GM23338 (cell line): ENCODE data around the gene GPATCH1. TPM values are rescaled to one million over a fixed set of nuclear protein-coding genes. Genes with fewer than 3 reads are reported as not detected.

Experiments used
- ATAC-seq: fragments of 200-7000 bp; cut with Tn5 transposase; 3 replicates; pipeline ENCODE4 v1.9.1; 2020
- DNase-seq: peaks from one replicate; pipeline ENCODE4 v3.0.0-alpha.2; 2015; ENCODE audit warnings: low spot score
- H2AFZ ChIP-seq: fragments of 200-600 bp; sonication (generic); 2 replicates; pipeline ENCODE4 v1.8.0; 2016; ENCODE audit warnings: antibody characterized with exemption, mild to moderate bottlenecking, moderate library complexity
- H3F3A ChIP-seq: fragments of 200-600 bp; sonication (generic); replicated peaks from 2 replicates; pipeline ENCODE4 v1.8.0; 2017; ENCODE audit warnings: antibody characterized with exemption, mixed run types, low read depth
- H3K27ac ChIP-seq: fragments of 200-600 bp; sonication (generic); 2 replicates; pipeline ENCODE4 v1.6.1; 2016; ENCODE audit warnings: low read depth
- H3K27me3 ChIP-seq: fragments of 200-600 bp; sonication (generic); 2 replicates; pipeline ENCODE4 v1.8.0; 2016; ENCODE audit warnings: mild to moderate bottlenecking, mixed run types, moderate library complexity; ENCODE audit not compliant: insufficient read depth
- H3K36me3 ChIP-seq: fragments of 200-600 bp; sonication (generic); 2 replicates; pipeline ENCODE4 v1.8.0; 2016; ENCODE audit warnings: mild to moderate bottlenecking; ENCODE audit not compliant: insufficient read depth
- H3K4me1 ChIP-seq: fragments of 200-600 bp; sonication (generic); 2 replicates; pipeline ENCODE4 v1.8.0; 2016; ENCODE audit warnings: mild to moderate bottlenecking, moderate library complexity; ENCODE audit not compliant: insufficient read depth
- H3K4me2 ChIP-seq: fragments of 200-600 bp; sonication (generic); 2 replicates; pipeline ENCODE4 v1.7.1; 2017; ENCODE audit warnings: mixed run types
- H3K4me3 ChIP-seq: fragments of 200-600 bp; sonication (generic); 2 replicates; pipeline ENCODE4 v1.6.1; 2016; ENCODE audit warnings: mixed run types
- H3K79me2 ChIP-seq: fragments of 200-600 bp; sonication (generic); replicated peaks from 2 replicates; pipeline ENCODE4 v1.8.0; 2017; ENCODE audit warnings: mild to moderate bottlenecking; ENCODE audit not compliant: insufficient read depth
- H3K9me2 ChIP-seq: fragments of 200-600 bp; sonication (generic); 2 replicates; pipeline ENCODE4 v1.8.0; 2017; ENCODE audit not compliant: insufficient read depth
- H4K20me1 ChIP-seq: fragments of 200-600 bp; sonication (generic); replicated peaks from 2 replicates; pipeline ENCODE4 v1.8.0; 2017; ENCODE audit warnings: mild to moderate bottlenecking; ENCODE audit not compliant: insufficient read depth
- H3K27ac Mint-ChIP-seq: 2 replicates; pipeline ENCODE4 v1.8.0; 2020; ENCODE audit warnings: inconsistent platforms, mild to moderate bottlenecking, moderate library complexity, mixed read lengths
- H3K27me3 Mint-ChIP-seq: 3 replicates; pipeline ENCODE4 v1.8.0; 2022; ENCODE audit warnings: low read depth, mild to moderate bottlenecking, moderate library complexity, mixed read lengths, inconsistent platforms; ENCODE audit not compliant: insufficient read depth, poor library complexity
- H3K36me3 Mint-ChIP-seq: 3 replicates; pipeline ENCODE4 v1.8.0; 2021; ENCODE audit warnings: low read depth, mild to moderate bottlenecking, inconsistent platforms, moderate library complexity, mixed read lengths
- H3K4me1 Mint-ChIP-seq: 3 replicates; pipeline ENCODE4 v1.8.0; 2020; ENCODE audit warnings: mild to moderate bottlenecking, inconsistent platforms, mixed read lengths
- H3K4me3 Mint-ChIP-seq: 3 replicates; pipeline ENCODE4 v1.8.0; 2021; ENCODE audit warnings: moderate library complexity, mild to moderate bottlenecking, inconsistent platforms, mixed read lengths
- H3K9me3 Mint-ChIP-seq: 3 replicates; pipeline ENCODE4 v1.8.0; 2020; ENCODE audit warnings: moderate library complexity, mild to moderate bottlenecking, inconsistent platforms, mixed read lengths
- CREB1 ChIP-seq: fragments of 250-450 bp; sonication (Bioruptor Pico); IDR thresholded peaks from 2 replicates; pipeline ENCODE4 v1.5.0; 2020; ENCODE audit warnings: low read depth, mild to moderate bottlenecking, moderate library complexity
- CTCF ChIP-seq, 2 experiments: fragments of 200-600 bp in 1 of 2; sonication (generic) in 1 of 2; conservative IDR thresholded peaks; 2 replicates each; pipeline versions ENCODE4 v1.5.1 to v1.6.1; 2016 to 2017; ENCODE audit warnings: antibody characterized with exemption in 2 of 2, low read depth in 2 of 2, mild to moderate bottlenecking in 2 of 2, moderate library complexity in 1 of 2
- ETS1 ChIP-seq: IDR thresholded peaks from 2 replicates; pipeline ENCODE4 v1.6.1; 2016; ENCODE audit warnings: antibody characterized with exemption
- EZH2 ChIP-seq: fragments of 200-600 bp; sonication (generic); IDR thresholded peaks from one replicate; pipeline ENCODE4 v1.8.0; 2017; ENCODE audit warnings: antibody characterized with exemption, mild to moderate bottlenecking, low read depth; ENCODE audit not compliant: unreplicated experiment
- EZH2phosphoT487 ChIP-seq: fragments of 200-600 bp; sonication (generic); IDR thresholded peaks from one replicate; pipeline ENCODE4 v1.8.1; 2018; ENCODE audit warnings: antibody characterized with exemption; ENCODE audit not compliant: unreplicated experiment
- JUNB ChIP-seq: IDR thresholded peaks from one replicate; pipeline ENCODE4 v1.6.1; 2016; ENCODE audit warnings: antibody characterized with exemption; ENCODE audit not compliant: unreplicated experiment
- NANOG ChIP-seq: IDR thresholded peaks from 2 replicates; pipeline ENCODE4 v1.6.1; 2016; ENCODE audit warnings: antibody characterized with exemption, borderline replicate concordance
- POLR2AphosphoS5 ChIP-seq: IDR thresholded peaks from 2 replicates; pipeline ENCODE4 v1.6.1; 2016; ENCODE audit warnings: antibody characterized with exemption, low read depth
- STAT1 ChIP-seq: IDR thresholded peaks from one replicate; pipeline ENCODE4 v1.6.1; 2016; ENCODE audit warnings: antibody characterized with exemption; ENCODE audit not compliant: unreplicated experiment
- ZNF114 ChIP-seq: fragments of 250-450 bp; sonication (Bioruptor Pico); IDR thresholded peaks from 2 replicates; pipeline ENCODE4 v1.5.0; 2020; ENCODE audit warnings: mild to moderate bottlenecking, moderate library complexity
- ZNF331 ChIP-seq: fragments of 250-450 bp; sonication (Bioruptor Pico); IDR thresholded peaks from 2 replicates; pipeline ENCODE4 v1.5.0; 2020; ENCODE audit warnings: low read depth, mild to moderate bottlenecking, moderate library complexity
- ZNF462 ChIP-seq: fragments of 250-450 bp; sonication (Bioruptor Pico); IDR thresholded peaks from 2 replicates; pipeline ENCODE4 v1.5.0; 2020; ENCODE audit warnings: mild to moderate bottlenecking, moderate library complexity
- polyA plus RNA-seq: library from polyadenylated mRNA; unstranded; fragments of >200 nt; fragmentation: Nextera tagmentation; extraction: Ambion mirVana; gene quantifications from 2 replicates; pipeline ENCODE4 v1.2.1, GENCODE V29; 2016
- total RNA-seq: library from RNA; depleted of rRNA; stranded (reverse); fragments of >200 nt; shearing (Covaris generic); gene quantifications from 2 replicates; pipeline ENCODE4 v1.2.3, GENCODE V29; 2014
- TF ChIP-seq, protein P1 (sequence below): IDR thresholded peaks from one replicate; pipeline ENCODE4 v1.6.1; 2018; ENCODE audit warnings: antibody characterized with exemption; ENCODE audit not compliant: unreplicated experiment

GPATCH1 gene
- total and polyA plus RNA-seq, 2 experiments from 2014 or later = 12.0 to 13.6 TPM

GRCh38 chr19:33063356-33063752 lies 17.6 kb upstream of the GPATCH1 start:
- H3K36me3 ChIP-seq = no peaks in the 10 kb centered on the region
- no peaks in the 10 kb centered on the region for H3K9me2 ChIP-seq
- no peaks in the 10 kb centered on the region; the same call in 1 of the 2 replicates for H3F3A ChIP-seq
- no peak for TF ChIP-seq JUNB
- no peak for TF ChIP-seq ZNF114 (CRISPR knock-in tag)
- TF ChIP-seq POLR2AphosphoS5 = no peak
- no peak for TF ChIP-seq EZH2
- no peak for TF ChIP-seq CTCF (conservative IDR thresholded peaks at IDR 0.05; ENCODE audit: low read depth in 2 of 2)
- TF ChIP-seq ETS1 = no peak
- TF ChIP-seq, protein P1, sequence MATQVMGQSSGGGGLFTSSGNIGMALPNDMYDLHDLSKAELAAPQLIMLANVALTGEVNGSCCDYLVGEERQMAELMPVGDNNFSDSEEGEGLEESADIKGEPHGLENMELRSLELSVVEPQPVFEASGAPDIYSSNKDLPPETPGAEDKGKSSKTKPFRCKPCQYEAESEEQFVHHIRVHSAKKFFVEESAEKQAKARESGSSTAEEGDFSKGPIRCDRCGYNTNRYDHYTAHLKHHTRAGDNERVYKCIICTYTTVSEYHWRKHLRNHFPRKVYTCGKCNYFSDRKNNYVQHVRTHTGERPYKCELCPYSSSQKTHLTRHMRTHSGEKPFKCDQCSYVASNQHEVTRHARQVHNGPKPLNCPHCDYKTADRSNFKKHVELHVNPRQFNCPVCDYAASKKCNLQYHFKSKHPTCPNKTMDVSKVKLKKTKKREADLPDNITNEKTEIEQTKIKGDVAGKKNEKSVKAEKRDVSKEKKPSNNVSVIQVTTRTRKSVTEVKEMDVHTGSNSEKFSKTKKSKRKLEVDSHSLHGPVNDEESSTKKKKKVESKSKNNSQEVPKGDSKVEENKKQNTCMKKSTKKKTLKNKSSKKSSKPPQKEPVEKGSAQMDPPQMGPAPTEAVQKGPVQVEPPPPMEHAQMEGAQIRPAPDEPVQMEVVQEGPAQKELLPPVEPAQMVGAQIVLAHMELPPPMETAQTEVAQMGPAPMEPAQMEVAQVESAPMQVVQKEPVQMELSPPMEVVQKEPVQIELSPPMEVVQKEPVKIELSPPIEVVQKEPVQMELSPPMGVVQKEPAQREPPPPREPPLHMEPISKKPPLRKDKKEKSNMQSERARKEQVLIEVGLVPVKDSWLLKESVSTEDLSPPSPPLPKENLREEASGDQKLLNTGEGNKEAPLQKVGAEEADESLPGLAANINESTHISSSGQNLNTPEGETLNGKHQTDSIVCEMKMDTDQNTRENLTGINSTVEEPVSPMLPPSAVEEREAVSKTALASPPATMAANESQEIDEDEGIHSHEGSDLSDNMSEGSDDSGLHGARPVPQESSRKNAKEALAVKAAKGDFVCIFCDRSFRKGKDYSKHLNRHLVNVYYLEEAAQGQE = no peak
- TF ChIP-seq ZNF331 = no peak
- TF ChIP-seq ZNF462 (CRISPR knock-in tag) = no peak
- no peak for TF ChIP-seq CREB1 (CRISPR knock-in tag)
- TF ChIP-seq STAT1 = no peak
- TF ChIP-seq EZH2phosphoT487 = no peak
- TF ChIP-seq NANOG = no peak
- no peak overlapping the region for H3K27ac ChIP-seq
- ATAC-seq = peak; percentile 4
- Mint-ChIP-seq H3K4me3 (peak overlapping the region; percentile 88), H3K27me3 (peaks cover 19% of the 10 kb centered on the region), H3K27ac (no peak overlapping the region), H3K36me3 (no peaks in the 10 kb centered on the region), H3K9me3 (no peaks in the 10 kb centered on the region), H3K4me1 (peaks cover 6% of the 10 kb centered on the region)
- peaks cover 19% of the 10 kb centered on the region for H3K27me3 ChIP-seq
- peak overlapping the region; percentile 90 for H3K4me2 ChIP-seq
- peaks cover 6% of the 10 kb centered on the region for H3K4me1 ChIP-seq
- peak; percentile 41 for DNase-seq
- H3K4me3 ChIP-seq = peak overlapping the region; percentile 87
- no peak overlapping the region for H2AFZ ChIP-seq
- peaks cover 52% of the 10 kb centered on the region for H3K79me2 ChIP-seq
- peaks cover 9% of the 10 kb centered on the region for H4K20me1 ChIP-seq
